Mammary epithelial cell (primary cell): ENCODE data around the gene PPM1L.

Experiments used
- EZH2 ChIP-seq: IDR thresholded peaks from 2 replicates; pipeline ENCODE4 v1.6.1; 2012; ENCODE audit warnings: low read length, inconsistent platforms, borderline replicate concordance
- TF ChIP-seq, protein P1 (sequence below), 2 donors: IDR thresholded peaks in 1 of 2; conservative IDR thresholded peaks in 1 of 2; 2 replicates each; pipeline ENCODE4 v1.5.1; 2011 to 2012; ENCODE audit warnings: inconsistent platforms in 2 of 2, low read length in 2 of 2, mild to moderate bottlenecking in 2 of 2, control low read depth in 1 of 2, low read depth in 1 of 2; ENCODE audit not compliant: insufficient read depth in 1 of 2; ENCODE audit errors: extremely low read depth in 1 of 2

- TF ChIP-seq, protein P1, sequence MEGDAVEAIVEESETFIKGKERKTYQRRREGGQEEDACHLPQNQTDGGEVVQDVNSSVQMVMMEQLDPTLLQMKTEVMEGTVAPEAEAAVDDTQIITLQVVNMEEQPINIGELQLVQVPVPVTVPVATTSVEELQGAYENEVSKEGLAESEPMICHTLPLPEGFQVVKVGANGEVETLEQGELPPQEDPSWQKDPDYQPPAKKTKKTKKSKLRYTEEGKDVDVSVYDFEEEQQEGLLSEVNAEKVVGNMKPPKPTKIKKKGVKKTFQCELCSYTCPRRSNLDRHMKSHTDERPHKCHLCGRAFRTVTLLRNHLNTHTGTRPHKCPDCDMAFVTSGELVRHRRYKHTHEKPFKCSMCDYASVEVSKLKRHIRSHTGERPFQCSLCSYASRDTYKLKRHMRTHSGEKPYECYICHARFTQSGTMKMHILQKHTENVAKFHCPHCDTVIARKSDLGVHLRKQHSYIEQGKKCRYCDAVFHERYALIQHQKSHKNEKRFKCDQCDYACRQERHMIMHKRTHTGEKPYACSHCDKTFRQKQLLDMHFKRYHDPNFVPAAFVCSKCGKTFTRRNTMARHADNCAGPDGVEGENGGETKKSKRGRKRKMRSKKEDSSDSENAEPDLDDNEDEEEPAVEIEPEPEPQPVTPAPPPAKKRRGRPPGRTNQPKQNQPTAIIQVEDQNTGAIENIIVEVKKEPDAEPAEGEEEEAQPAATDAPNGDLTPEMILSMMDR (conservative IDR thresholded peaks at IDR 0.05 in 1 of 2, IDR thresholded peaks at IDR 0.05 in 1 of 2; ENCODE audit: extremely low read depth in 1 of 2, insufficient read depth in 1 of 2, low read depth in 1 of 2, low read length in 2 of 2) = no peak
- no peak for TF ChIP-seq EZH2
Measured at GRCh38 chr3:161070252-161070930, 314.4 kb downstream of the PPM1L start.
